Activated B cell treated with CpG ODN at 0.5 μM for 24 hours (primary cell): ENCODE measurements around the gene TREM2. TPM values are rescaled to one million over a fixed set of nuclear protein-coding genes. Genes with fewer than 3 reads are reported as not detected.

Source experiments
- ATAC-seq: fragments of 200-7000 bp; cut with Tn5 transposase; one replicate; pipeline ENCODE4 v1.10.0; 2021; ENCODE audit warnings: low read depth, mild to moderate bottlenecking, moderate library complexity
- CTCF ChIA-PET: fragments of 350-600 bp; sonication (Branson Sonifier 250); formaldehyde crosslinking; loops from one replicate; lab custom pipeline; 2021; ENCODE audit warnings: antibody characterized with exemption; lab: Charles Lee
- POLR2A ChIA-PET: fragments of 350-600 bp; sonication (Branson Sonifier 250); formaldehyde crosslinking; loops from one replicate; lab custom pipeline; 2021; ENCODE audit warnings: antibody characterized with exemption; lab: Charles Lee
- DNase-seq: peaks from one replicate; pipeline ENCODE4 v3.0.0; 2022
- H3K27ac Mint-ChIP-seq: one replicate; pipeline ENCODE4 v1.8.0; 2020; ENCODE audit warnings: mixed read lengths
- H3K27me3 Mint-ChIP-seq: one replicate; pipeline ENCODE4 v1.8.0; 2021; ENCODE audit warnings: mixed read lengths
- H3K36me3 Mint-ChIP-seq: one replicate; pipeline ENCODE4 v1.8.0; 2021; ENCODE audit warnings: low read depth, mixed read lengths
- H3K4me1 Mint-ChIP-seq: one replicate; pipeline ENCODE4 v1.8.0; 2021; ENCODE audit warnings: mixed read lengths
- H3K4me3 Mint-ChIP-seq: one replicate; pipeline ENCODE4 v1.8.0; 2020; ENCODE audit warnings: mild to moderate bottlenecking, mixed read lengths
- H3K9me3 Mint-ChIP-seq: one replicate; pipeline ENCODE4 v1.8.0; 2020; ENCODE audit warnings: mixed read lengths
- intact Hi-C: fragments of 100-400 bp; cut with micrococcal nuclease; formaldehyde crosslinking; loops from one replicate; pipeline ENCODE4 v1.15.1; 2024
- total RNA-seq: library from RNA; stranded (reverse); gene quantifications from 2 replicates; pipeline ENCODE4 v1.2.3, GENCODE V29; 2022
- TF ChIP-seq, protein P1 (sequence below): fragments of 200-600 bp; IDR thresholded peaks from one replicate; pipeline ENCODE4 v1.8.0; 2022; ENCODE audit warnings: antibody characterized with exemption, mild to moderate bottlenecking

TREM2 gene
- total RNA-seq, 1 donor from 2014 or later: not detected

DNA sequence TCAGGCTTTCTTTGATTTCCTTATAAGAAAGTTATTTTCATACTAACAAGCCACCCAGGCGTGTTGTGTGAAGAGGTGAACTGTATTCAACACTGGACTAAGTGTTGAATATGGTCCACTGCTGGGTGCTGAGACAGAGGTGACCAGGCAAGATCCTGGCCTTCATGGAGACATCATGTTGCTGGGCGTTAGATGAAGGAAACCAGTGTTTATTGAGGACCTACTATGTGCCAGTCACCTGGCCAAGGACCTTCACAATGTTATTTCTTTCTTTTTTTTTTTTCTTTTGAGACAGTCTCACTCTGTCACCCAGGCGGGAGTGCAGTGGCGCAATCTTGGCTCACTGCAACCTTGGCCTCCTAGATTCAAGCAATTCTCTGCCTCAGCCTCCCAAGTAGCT, 6.9 kb downstream of the TREM2 start:
- H3K9me3 Mint-ChIP-seq: no peaks in the 10 kb centered on the region
- ChIA-PET CTCF (no interaction called here), POLR2A (no interaction called here)
- intact Hi-C loops: no loop called here
- TF ChIP-seq, protein P1, sequence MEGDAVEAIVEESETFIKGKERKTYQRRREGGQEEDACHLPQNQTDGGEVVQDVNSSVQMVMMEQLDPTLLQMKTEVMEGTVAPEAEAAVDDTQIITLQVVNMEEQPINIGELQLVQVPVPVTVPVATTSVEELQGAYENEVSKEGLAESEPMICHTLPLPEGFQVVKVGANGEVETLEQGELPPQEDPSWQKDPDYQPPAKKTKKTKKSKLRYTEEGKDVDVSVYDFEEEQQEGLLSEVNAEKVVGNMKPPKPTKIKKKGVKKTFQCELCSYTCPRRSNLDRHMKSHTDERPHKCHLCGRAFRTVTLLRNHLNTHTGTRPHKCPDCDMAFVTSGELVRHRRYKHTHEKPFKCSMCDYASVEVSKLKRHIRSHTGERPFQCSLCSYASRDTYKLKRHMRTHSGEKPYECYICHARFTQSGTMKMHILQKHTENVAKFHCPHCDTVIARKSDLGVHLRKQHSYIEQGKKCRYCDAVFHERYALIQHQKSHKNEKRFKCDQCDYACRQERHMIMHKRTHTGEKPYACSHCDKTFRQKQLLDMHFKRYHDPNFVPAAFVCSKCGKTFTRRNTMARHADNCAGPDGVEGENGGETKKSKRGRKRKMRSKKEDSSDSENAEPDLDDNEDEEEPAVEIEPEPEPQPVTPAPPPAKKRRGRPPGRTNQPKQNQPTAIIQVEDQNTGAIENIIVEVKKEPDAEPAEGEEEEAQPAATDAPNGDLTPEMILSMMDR: no peak
- H3K4me1 Mint-ChIP-seq: no peaks in the 10 kb centered on the region
- peaks cover 3% of the 10 kb centered on the region for H3K27me3 Mint-ChIP-seq
- DNase-seq (no peak), ATAC-seq (no peak)
- no peaks in the 10 kb centered on the region for H3K36me3 Mint-ChIP-seq
- H3K4me3 Mint-ChIP-seq: no peak overlapping the region
- no peak overlapping the region for H3K27ac Mint-ChIP-seq

DNA sequence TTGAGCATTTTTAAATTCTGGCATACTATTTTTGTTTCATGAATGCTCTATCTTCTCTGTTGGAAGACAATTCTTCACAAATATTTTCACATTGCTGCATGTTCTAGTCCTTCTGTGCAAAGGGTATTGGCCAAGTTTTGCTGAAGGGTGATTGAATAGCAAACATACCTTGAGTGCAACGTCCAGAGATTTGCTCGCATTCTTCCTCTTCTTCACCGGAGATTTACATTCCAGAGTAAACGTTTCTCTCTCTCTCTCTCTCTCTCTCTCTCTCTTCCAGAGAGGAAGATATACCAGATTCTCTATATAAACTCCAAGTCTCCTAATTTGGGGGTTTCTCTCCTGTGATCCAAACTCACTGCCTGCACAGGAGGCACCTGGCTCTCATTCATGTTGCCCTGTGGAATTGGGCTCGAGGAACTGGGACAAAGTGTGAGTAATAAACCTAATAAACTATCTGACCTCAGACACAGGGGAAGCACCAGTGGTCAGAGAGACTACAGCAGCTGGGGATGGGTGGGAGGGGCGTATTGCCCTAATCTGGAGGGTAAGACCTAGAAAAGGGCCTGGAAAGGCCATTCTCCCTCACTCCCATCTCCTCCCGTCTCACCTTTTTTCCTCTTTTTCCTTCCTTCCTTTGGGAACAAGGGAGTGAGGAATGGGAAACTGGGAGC, 7.6 kb downstream of the TREM2 start:
- no peak overlapping the region for H3K4me3 Mint-ChIP-seq
- ChIA-PET CTCF (no interaction called here), POLR2A (no interaction called here)
- no peak for DNase-seq
- H3K9me3 Mint-ChIP-seq: no peaks in the 10 kb centered on the region
- H3K4me1 Mint-ChIP-seq: no peaks in the 10 kb centered on the region
- TF ChIP-seq, protein P1: no peak
- H3K27me3 Mint-ChIP-seq: peaks cover 3% of the 10 kb centered on the region
- no peak for ATAC-seq
- intact Hi-C loops: no loop called here
- no peak overlapping the region for H3K27ac Mint-ChIP-seq
- no peaks in the 10 kb centered on the region for H3K36me3 Mint-ChIP-seq

DNA sequence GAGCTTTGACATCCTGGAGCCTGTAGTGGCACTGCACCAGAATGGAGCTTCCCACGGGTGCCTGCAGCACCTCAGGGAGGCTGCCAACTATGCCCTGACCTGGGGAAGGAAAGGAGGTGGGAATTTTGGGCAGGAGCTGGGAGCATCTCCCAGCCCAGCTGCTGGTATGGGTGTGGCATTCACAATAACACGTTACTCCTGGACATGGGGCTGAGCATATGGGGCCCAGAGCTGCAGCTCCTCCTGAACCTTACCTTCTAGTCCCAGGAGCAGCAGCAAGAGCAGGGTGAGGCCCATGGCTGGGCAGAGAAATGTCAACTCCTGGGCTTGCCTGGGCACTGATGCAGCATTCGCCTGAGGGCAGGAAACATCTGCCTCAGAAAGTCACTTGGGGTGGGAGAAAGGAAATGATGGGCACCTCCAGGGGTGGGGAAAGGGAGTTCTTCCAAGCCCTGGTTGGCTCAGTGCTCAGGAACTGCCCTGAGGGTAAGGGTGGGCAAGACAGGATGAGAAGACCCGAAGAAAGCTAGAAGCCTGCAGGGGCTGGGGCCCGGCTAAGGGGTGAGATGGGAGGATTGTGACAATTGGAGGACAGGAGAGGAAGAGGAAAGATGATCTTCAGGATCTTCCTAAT, 8.8 kb downstream of the TREM2 start, which contains the start of gene TREML1:
Gene TREML1 (minus strand): TSS at position 356 of the 634 bp plus-strand sequence. CDS start 59 bp downstream, at position 297.
- ChIA-PET CTCF (no interaction called here), POLR2A (no interaction called here)
- peaks cover 3% of the 10 kb centered on the region for H3K27me3 Mint-ChIP-seq
- H3K4me3 Mint-ChIP-seq: no peak within 1 kb of the TSS
- H3K36me3 Mint-ChIP-seq: peaks cover 2% of the 10 kb centered on the region
- no peak for DNase-seq
- no peaks in the 10 kb centered on the region for H3K4me1 Mint-ChIP-seq
- ATAC-seq: no peak
- TF ChIP-seq, protein P1: no peak
- H3K9me3 Mint-ChIP-seq: no peaks in the 10 kb centered on the region
- H3K27ac Mint-ChIP-seq: no peak within 1 kb of the TSS
- intact Hi-C loops: no loop called here

DNA sequence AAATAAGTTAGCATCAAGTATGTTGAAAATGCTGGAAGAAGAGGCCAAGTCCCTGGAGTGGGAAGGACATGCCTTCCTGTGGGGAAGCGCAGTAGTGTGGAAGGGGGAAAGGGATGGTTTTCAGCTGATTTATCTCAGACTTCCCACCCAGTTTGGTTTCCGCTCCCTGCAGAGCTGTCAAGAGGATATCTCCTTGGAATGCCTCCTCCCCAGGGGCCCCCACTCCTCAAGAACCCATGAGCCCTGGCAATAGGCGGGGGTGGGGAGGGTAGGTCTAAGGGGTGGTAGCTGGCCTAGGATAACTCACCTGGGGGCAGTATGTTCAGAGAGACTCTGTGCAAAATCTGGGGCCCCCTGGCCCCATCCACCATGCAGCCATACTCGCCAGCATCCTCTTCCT, 9.5 kb downstream of the TREM2 start:
- Mint-ChIP-seq H3K9me3 (no peaks in the 10 kb centered on the region), H3K27ac (no peak overlapping the region), H3K4me3 (no peak overlapping the region), H3K4me1 (no peaks in the 10 kb centered on the region), H3K36me3 (peaks cover 7% of the 10 kb centered on the region), H3K27me3 (peaks cover 3% of the 10 kb centered on the region)
- TF ChIP-seq, protein P1: no peak
- ChIA-PET CTCF (no interaction called here), POLR2A (interaction anchor here (0.6 kb wide), 1 partner anchor 181 kb away, joined by 3 read pairs; no protein-coding TSS in a partner anchor)
- DNase-seq (no peak), ATAC-seq (no peak)
- intact Hi-C loops: no loop called here

DNA sequence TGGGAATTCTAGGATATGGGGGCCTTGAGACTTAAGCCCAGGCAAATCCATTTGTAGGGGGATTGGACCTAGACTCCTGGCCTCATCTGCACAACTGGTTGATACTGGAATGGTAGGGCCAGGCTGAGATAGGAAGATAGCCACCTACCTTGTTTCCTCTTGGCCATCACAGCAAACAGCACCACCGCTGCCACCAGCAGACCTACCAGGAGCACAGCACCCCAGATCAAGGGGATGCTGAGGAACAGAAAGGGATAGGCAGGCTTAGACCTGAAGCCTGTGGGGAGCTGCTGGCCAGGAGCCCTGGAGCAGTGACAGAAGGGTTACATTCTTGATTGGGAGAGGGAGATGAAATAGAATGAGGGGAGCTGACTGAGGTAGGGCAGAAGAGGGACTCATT, 12.2 kb downstream of the TREM2 start:
- ATAC-seq (no peak), DNase-seq (no peak)
- ChIA-PET POLR2A (no interaction called here), CTCF (no interaction called here)
- Mint-ChIP-seq H3K27ac (no peak overlapping the region), H3K4me3 (no peak overlapping the region), H3K9me3 (no peaks in the 10 kb centered on the region), H3K27me3 (no peaks in the 10 kb centered on the region), H3K4me1 (no peaks in the 10 kb centered on the region), H3K36me3 (peaks cover 16% of the 10 kb centered on the region)
- intact Hi-C loops: no loop called here
- TF ChIP-seq, protein P1: no peak
